CD4-positive, alpha-beta T cell treated with Interleukin-12 subunit alpha and Interleukin-12 subunit beta, for 1 hour (primary cell): Measurements from ENCODE around the gene TRIM39.

Experiments used
- DNase-seq: peaks from one replicate; pipeline ENCODE4 v3.0.0-alpha.2; 2020

The TRIM39 gene

DNA sequence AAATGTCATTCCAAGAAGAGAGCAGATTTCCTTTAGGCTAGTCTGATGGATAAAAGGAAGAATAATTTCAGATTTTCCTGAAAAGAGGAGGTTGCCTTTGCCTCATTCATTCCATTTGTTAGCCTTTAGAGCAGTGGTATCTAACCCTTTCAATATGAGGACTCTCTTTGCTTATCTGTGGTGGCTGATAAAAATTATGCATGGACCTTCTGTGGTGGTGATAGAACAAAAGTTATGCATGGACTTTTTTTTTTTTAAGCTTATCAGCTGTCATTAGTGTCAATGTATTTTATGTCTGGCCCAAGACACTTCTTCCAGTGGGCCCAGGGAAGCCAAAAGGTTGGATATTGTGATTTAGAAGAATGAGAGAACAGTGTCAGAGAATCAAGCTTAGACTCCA lies 1.7 kb downstream of the TRIM39 start:
- DNase-seq: no peak

DNA sequence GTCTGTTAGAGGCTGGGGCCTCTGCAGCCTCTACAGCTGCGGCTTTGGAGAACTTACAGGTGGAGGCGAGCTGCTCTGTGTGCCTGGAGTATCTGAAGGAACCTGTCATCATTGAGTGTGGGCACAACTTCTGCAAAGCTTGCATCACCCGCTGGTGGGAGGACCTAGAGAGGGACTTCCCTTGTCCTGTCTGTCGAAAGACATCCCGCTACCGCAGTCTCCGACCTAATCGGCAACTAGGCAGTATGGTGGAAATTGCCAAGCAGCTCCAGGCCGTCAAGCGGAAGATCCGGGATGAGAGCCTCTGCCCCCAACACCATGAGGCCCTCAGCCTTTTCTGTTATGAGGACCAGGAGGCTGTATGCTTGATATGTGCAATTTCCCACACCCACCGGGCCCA lies 2.6 kb downstream of the TRIM39 start:
- DNase-seq: no peak

DNA sequence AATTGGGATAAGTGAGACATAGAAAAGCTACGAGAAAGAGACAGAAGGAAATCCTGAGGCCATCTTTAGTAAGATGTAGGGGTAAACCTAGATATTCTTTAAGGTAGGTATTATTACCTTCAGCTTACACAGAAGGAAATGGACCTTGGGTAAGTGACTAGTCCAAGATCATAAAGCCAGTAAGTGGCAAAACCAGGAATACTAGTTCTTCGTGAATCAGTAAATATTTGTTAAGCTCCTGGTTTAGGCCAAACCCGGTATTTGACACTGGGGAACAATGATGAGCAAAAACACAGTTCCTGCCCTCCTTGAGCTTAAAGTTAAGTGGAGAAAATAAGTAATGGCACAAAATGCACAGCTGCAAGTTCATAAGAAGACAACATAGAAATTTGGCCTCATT lies 5.3 kb downstream of the TRIM39 start:
- no peak for DNase-seq

DNA sequence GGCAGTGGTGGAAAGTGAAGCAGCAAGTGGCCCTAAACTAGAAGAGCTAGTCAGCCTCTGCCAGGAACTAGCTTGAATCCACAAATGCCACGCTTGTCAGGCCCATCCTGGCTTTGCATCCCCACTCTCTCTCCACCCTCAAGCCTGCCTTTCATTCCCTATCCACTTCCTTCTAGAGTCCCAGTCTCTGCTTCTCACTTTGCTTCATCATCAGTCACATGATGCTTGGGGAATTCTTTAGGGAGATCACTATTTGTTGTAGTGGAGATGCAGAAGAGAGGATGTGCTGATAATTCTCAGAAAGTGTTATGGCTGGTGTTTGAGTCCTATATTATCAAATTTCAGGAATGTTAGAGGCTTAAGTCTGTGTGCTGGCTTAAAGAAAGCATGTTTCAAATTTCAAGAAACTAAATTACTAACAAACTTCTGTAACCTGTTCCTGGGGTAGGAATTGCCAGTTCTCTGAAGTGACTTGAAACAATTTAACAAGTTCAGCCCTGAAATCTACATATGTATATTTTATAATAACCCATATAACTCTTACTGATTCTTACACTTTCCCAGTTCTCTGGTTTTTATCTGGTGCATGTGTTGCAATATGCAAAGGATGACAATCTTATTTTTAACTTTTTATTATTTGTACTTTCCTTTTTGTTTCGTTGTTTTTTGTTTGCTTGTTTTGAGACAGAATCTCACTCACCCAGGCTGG lies 7.5 kb downstream of the TRIM39 start:
- no peak for DNase-seq

DNA sequence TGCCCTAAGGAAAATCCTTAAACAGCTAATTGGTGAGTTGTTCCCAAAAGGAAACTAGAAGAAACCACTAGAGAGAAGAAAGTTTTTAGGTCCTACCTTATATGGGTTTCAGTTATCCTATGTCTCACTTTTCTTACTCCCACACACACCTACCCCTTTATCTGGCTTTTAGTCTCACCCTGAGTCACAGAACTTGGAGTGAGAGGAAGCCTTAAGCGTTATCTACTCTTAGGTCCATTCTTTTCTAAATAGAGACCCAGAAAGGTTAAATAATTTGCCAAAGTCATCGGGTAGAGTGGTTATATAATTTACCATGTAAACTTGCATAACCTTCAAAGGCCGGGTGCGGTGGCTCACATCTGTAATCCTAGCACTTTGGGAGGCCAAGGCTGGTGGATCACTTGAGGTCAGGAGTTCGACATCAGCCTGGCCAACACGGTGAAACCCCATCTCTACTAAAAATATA lies 13.9 kb downstream of the TRIM39 start:
- DNase-seq: no peak

DNA sequence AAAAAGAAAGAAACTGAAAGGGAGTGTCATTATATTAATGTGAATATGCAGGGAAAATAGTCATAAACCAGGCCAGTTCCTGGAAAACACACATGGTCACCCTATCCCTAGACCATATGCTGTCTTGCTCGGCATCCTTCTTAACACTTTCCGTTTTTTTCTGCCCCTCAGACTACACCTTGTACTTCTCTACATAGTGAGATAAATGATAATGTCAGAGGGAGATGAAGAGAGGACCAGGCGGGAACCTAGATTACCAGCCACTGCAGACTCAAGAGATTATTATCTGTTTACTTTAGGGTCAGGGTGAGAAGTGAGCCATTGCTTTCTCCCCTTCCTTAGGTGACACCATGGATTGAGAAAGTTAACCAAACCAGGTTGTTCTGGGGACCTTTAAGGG lies 14.5 kb downstream of the TRIM39 start:
- DNase-seq: no peak

DNA sequence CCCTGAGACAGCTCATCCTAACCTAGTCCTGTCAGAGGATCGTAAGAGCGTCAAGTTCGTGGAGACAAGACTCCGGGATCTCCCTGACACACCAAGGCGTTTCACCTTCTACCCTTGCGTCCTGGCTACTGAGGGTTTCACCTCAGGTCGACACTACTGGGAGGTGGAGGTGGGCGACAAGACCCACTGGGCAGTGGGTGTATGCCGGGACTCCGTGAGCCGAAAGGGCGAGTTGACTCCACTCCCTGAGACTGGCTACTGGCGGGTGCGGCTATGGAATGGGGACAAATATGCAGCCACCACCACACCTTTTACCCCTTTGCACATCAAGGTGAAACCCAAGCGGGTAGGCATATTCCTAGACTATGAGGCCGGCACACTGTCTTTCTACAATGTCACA lies 15.0 kb downstream of the TRIM39 start:
- DNase-seq: no peak

DNA sequence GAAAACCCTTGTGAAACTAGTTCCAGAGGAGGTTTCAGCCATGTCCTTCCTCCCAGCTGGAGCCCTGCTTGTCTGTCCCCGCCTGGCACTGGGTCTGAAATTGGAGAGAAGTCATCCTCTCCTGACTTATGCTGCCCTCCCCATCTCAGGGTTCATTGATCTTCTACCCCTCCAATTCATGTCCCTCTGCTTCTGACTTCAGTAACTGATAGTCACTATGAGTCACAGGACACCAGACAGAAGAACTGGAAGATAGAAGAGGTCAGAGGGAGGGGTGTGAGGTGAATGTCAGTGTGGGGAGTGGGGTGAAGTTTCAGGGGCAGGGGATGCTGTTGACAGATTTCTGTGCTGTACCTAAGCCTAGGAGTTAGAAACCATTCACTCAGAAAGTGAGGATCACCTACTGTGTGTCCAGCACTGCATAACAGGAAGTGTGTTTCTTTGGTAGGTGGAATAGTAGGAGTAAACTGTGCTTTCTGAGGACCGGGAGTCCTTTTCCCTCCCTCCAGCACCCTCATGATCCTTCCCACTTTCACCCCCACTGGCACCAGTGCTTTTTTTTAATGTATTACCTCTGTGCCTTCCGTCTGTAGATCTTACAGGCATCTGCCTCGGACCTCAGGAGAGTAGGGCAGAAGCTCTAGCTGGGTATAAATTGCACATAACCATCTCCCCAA lies 17.6 kb downstream of the TRIM39 start:
- no peak for DNase-seq

DNA sequence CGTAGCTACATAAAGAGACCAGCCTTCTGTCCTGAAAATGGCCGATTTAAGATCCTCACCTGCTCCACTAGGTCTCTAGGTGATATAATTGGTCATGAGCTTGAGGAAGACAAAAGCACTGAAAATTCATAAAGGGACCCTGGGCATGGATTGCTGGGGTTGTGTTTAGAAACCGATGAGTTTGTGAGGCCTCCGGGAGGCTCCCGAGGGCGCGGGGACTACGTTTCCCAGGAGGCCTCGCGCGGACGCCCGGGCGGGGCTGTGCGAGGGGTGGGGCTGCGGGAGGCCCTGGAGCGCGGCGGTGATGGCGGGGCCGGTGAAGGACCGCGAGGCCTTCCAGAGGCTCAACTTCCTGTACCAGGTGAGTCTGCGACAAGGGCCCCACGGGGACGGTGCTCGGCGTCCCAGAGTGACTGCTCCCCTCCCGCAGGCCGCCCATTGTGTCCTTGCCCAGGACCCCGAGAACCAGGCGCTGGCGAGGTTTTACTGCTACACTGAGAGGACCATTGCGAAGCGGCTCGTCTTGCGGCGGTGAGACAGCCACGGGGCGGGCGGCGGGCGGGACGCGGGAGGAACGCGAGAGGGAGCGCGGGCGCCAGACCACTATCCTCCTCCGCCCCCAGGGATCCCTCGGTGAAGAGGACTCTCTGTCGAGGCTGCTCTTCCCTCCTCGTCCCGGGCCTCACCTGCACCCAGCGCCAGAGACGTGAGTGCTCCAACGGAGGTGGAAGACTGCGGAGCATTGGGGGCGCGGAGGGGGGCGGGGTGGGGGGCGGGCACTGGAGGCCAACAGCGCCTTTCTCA lies 18.3 kb downstream of the TRIM39 start, which contains the start of gene RPP21:
Gene RPP21 (plus strand): TSS at position 289 of the 804 bp plus-strand sequence. CDS start 16 bp downstream, at position 305.
- DNase-seq: peak; percentile 86

DNA sequence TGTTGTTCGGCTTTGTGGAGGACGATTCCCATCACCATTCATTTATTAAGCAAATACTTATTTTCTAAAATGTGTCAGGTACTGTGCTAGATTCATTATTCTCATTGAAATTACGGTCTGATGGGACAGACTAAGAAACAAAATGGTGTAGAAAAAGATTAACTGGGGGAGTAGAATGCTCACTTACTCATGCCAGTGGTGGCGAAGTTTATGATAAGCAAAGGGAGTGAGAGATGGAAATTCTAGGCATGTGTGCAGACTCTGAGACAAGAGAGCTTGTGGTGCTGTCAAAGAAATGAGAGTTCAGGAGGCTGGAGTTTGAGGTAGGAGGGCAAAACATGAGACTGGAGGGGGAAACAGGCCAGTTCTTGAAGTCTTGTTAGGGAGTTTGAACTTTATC lies 19.1 kb downstream of the TRIM39 start:
- DNase-seq: no peak

DNA sequence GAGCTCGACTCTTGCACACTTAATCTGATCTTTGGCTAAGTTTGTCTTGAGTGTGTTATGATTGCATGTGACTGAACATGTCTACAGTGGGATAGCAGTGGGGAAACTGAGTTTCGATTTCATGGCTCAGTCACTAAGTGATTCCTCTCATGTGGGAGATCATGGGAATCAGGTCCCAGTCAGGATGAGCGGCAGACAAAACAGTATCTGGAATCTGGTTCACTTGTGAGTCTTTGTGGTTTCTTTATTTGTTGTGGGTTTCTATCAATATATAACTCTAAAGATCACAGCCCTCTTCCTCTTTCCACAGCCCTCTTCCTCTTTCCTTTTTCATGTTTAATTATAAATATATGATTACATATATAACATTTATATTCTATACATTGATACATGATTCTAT lies 22.2 kb downstream of the TRIM39 start:
- no peak for DNase-seq

DNA sequence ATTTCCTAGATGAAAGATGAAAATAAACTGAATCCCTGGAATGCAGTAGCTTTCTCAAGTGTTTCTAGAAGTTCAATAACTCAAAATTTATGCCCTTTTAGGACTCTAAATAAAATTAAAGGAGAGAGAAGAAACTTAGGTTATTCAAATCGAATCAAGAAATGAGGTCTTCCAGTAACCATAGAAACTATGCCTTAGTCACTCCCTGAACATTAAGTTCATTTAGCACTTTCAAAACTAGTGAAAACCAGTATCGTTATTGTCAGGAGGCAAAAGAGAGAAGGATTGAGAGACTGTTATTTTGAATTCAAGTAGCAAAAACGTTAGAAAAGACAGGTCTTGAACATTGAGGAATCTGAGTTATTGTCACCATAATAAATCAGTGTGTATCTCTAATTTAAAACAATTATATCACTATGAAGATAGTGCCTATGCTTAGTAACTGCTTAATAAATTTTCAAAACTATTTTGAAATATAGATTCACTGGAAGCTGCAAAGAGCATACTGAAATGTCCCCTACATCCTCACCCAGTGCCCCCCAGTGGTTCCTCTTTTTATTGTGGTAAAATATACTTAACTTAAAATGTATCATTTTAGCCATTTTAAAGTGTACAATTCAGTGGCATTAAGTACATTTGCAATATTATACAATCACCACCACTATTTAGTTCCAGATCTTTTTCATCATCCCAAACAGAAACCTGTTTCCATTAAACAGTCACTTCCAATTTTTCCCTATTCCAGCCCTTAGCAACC lies 22.9 kb downstream of the TRIM39 start:
- DNase-seq: no peak

DNA sequence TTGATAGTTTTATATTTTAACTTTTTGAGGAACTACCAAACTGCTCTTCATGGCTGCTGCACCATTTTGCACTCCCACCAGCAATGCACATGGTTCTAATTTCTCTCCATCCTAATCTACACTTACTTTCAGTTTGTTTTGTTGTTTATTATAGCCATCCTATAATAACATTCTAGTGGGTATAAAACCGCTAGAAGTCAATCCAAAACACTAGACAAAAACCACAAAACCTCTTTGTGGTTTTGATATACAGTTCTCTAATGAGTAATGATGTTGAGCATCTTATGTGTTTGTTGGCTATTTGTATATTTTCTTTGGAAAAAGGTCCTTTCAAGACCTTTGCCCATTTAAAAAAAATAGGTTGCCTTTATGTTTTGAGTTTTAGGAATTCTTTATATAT lies 23.8 kb downstream of the TRIM39 start:
- no peak for DNase-seq

DNA sequence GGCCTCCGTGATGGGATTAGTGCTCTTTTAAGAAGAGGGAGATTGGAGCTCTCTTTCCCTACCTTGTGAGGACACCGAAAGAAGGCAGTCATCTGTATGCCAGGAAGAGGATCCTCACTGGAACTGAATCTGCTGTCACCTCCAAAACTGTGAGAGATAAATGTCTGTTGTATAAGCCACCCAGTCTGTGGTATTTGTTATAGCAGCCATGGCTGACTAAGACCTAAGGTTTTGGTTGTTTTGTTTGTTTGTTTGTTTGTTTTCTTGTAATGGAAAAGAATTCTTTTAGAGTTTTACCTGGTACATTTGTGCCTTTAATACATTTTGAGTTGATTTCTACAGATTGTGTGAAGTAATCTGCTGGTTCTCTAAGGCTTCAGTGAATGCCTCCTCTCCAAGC lies 25.8 kb downstream of the TRIM39 start:
- no peak for DNase-seq

DNA sequence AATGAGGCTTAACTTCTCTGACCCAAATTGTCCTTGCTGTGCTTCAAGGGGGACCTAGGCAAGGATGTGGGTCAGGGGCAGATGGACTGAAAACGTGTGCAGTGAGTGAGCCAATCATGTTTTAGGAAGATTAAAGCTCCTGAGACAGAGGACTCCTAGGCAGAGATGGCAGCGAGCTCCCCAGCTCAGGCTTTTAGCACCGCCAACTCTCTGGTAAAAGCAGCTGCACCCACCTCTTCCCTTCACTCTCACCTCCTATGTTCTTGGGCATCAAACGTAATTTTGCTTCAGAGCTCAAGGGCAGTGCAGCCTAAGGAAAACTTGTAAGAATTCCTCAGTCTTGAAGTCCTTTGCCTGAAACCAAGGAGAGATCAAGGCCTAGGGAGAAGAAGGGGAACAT lies 28.6 kb downstream of the TRIM39 start:
- DNase-seq: no peak

DNA sequence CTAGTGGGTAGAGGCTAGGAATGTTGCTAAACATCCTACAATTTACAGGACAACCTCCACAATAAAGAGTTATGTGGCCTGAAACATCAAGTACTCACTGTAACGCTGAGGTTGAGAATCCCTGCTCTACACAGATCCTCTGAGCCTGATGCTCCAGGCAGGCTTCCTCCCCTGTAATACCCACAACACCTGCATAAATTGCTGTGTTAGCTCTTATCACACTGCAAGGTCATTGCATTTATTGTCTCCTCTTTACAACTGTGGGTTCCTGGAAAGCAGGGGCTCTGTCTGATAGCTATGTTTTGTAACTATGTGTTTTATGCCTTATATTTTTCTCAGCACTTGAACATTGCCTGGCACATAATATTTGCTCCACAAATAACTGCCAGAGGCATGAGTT lies 29.8 kb downstream of the TRIM39 start:
- no peak for DNase-seq

DNA sequence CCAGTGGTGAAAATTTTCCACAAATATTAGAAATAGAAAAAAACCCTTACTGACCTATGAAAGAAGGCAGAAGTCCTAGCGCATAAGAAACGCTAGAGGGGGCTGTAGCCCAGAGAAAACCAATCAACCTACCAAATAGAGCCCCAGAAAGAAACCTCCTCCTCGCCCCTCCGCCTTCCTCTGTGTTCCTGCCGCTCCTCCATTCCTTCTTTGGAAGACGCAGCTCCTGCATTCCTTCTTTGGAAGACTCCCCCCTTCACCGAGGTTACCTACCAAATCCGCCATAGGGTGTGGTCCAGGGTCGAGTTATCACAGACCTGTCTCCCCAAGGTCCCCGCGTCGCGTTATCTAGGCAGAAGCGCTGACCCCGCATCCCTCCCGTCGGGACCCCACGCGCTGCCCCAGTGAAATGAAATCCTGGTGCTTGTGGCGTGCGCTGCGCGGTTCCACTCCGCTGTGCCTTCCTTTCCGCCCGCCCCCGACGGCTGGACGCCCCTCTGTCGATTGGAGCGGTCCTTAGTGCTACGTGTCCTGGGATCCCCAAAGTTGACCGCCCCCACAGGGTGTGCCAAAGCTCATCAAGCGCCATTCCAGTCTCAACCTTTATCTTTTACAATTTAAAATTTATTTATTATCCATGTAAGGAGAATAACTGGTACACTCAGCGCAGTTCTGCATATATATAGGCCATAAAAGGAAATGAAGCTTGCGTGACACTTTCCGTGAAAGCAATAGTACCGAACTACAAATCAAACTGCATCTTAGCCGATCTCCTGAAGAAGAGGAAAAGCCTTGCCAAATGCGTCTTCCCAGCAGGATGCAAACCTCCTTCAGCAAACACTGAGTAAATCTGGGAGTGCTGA lies 31.2 kb downstream of the TRIM39 start:
- DNase-seq: peak; percentile 73

DNA sequence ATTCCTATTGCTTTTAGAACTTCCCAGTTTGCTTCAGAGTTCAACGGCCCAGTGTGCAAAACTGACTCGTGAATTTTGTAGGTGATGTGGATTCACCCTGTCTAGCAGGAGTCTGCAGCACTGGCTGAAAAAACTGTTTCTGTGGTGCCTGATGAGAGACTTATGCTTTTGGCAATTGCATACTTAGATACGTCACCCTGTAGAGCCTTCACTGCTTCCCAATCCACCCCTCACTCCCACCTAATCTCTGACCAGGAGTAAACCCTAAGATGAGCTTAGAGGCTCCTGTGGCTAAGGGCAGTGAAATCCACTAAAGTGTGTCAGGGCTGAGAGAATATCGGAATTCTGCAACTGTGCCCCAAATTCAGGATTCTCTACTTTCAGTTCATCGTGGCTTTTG lies 32.5 kb downstream of the TRIM39 start:
- DNase-seq: no peak

DNA sequence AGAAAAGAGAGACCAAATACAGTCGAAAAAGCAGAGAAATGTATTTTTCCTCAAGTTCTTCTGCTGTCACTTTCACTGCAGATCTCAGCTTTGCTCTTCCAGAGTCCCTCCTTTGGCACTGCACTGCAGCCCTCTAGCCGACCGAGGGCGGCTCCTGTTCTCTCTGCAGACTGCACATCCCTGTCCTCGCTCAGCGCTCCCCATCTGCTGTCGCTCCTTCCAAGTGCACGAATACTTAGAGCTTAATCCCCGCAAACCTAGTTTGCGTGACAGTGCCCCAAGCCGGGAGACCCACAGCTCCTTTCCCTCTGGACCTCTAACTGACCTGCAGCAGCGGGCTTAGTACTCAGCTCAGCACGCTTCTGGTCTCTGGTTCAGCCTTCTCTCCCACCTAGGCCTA lies 33.4 kb downstream of the TRIM39 start:
- DNase-seq: no peak

DNA sequence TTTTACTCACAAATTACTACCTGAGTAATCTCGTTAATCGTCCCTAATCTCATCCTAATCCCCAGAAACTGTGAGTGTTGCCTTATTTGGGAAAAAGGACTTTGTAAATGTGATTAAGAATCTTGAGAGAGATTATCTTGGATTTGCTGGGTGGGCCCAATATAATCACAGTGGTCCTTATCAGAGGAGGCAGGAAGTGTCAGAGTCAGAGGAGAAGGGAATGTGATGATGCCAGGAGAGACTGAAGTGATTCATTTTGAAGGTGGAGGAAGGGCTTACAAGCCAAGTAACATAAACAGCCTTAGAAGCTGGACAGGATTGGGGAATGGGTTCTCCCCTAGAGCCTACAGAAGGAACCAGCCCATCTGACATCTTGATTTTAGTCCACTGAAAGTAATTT lies 34.9 kb downstream of the TRIM39 start:
- DNase-seq: no peak

DNA sequence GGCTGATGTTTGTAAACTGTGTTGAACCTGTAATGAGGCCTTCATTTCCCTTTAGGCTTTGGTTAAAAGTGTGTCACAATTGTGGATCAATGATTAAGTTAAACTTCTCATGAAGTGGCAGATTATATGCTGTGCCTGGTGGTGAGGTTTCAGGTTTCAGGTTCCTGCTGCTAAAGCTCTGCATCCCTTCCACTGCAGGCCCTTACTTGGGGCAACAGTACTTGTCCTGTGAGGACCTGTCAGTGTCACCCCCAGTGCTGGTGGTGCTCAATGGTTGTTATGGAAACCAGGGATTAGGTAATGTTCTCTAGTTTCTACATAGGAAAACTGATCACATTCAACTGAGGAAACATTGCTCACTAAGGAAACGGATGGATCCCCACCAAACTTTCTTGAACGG lies 36.7 kb downstream of the TRIM39 start:
- DNase-seq: no peak

DNA sequence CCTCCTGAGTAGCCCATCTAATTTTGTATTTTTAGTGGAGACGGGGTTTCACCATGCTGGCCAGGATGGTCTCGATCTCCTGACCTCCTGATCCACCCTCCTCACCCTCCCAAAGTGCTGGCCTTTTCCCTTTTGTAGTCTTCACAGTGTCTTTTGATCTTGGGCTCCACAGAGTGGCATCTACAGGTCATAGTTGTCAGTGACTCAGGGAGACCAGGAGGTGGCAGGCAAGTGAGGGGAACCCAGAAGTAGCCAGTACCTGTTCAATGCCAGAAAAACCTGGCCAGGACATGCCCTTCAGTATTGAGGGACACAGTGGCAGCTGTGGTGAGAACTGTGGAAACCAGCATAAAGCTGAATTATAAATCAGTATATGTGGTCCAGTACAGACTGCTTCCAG lies 37.9 kb downstream of the TRIM39 start:
- no peak for DNase-seq
